ENCODE results near the gene UBE4A.

Gene UBE4A

GRCh38 chr11:118437208-118438125 is 78.1 kb downstream of the UBE4A start:
- no peaks in the 10 kb centered on the region for H3K27me3 ChIP-seq (ENCODE audit: insufficient read depth, low read length)
- H3K4me1 ChIP-seq (ENCODE audit: control insufficient read depth, insufficient read depth, low read length, unreplicated experiment): peaks cover 33% of the 10 kb centered on the region
- H2AFZ ChIP-seq (ENCODE audit: low read length, unreplicated experiment): peak overlapping the region; percentile 2
- H3K79me2 ChIP-seq (ENCODE audit: control insufficient read depth, insufficient read depth, low read length, unreplicated experiment): peaks cover 60% of the 10 kb centered on the region
- peaks cover 8% of the 10 kb centered on the region; the same call in 1 of the 2 replicates for H3K36me3 ChIP-seq (ENCODE audit: insufficient read depth, low read length)
- peak overlapping the region; percentile 92 for H3K4me3 ChIP-seq (ENCODE audit: low read depth, low read length)
- peak overlapping the region; percentile 60 for H3K27ac ChIP-seq (ENCODE audit: low read depth, low read length)

- H2AFZ ChIP-seq (ENCODE audit: low read length, unreplicated experiment): peak overlapping the region; percentile 2
- peak overlapping the region; percentile 60 for H3K27ac ChIP-seq (ENCODE audit: low read depth, low read length)
- H3K4me3 ChIP-seq (ENCODE audit: low read depth, low read length): peak overlapping the region; percentile 92
- peaks cover 8% of the 10 kb centered on the region; the same call in 1 of the 2 replicates for H3K36me3 ChIP-seq (ENCODE audit: insufficient read depth, low read length)
- H3K27me3 ChIP-seq (ENCODE audit: insufficient read depth, low read length): no peaks in the 10 kb centered on the region
- peaks cover 70% of the 10 kb centered on the region for H3K79me2 ChIP-seq (ENCODE audit: control insufficient read depth, insufficient read depth, low read length, unreplicated experiment)
- peaks cover 33% of the 10 kb centered on the region for H3K4me1 ChIP-seq (ENCODE audit: control insufficient read depth, insufficient read depth, low read length, unreplicated experiment)
Observed at GRCh38 chr11:118438314-118438931, 79.0 kb downstream of the UBE4A start.

GRCh38 chr11:118439646-118440045 is 80.2 kb downstream of the UBE4A start:
- H3K4me3 ChIP-seq (ENCODE audit: low read depth, low read length): 0 out of 2 replicates have a peak overlapping the region, but pooled peaks have one; percentile 5
- H3K27me3 ChIP-seq (ENCODE audit: insufficient read depth, low read length): no peaks in the 10 kb centered on the region
- H3K27ac ChIP-seq (ENCODE audit: low read depth, low read length): no peak overlapping the region
- no peak overlapping the region for H2AFZ ChIP-seq (ENCODE audit: low read length, unreplicated experiment)
- peaks cover 8% of the 10 kb centered on the region; the same call in 1 of the 2 replicates for H3K36me3 ChIP-seq (ENCODE audit: insufficient read depth, low read length)
- peaks cover 82% of the 10 kb centered on the region for H3K79me2 ChIP-seq (ENCODE audit: control insufficient read depth, insufficient read depth, low read length, unreplicated experiment)
- H3K4me1 ChIP-seq (ENCODE audit: control insufficient read depth, insufficient read depth, low read length, unreplicated experiment): peaks cover 33% of the 10 kb centered on the region

- Histone ChIP-seq H3K36me3 (ENCODE audit: insufficient read depth, low read length) (peaks cover 9% of the 10 kb centered on the region; the same call in 1 of the 2 replicates), H3K4me1 (ENCODE audit: control insufficient read depth, insufficient read depth, low read length, unreplicated experiment) (peaks cover 33% of the 10 kb centered on the region), H2AFZ (ENCODE audit: low read length, unreplicated experiment) (no peak overlapping the region), H3K27ac (ENCODE audit: low read depth, low read length) (no peak overlapping the region), H3K4me3 (ENCODE audit: low read depth, low read length) (no peak overlapping the region), H3K79me2 (ENCODE audit: control insufficient read depth, insufficient read depth, low read length, unreplicated experiment) (peaks cover 97% of the 10 kb centered on the region), H3K27me3 (ENCODE audit: insufficient read depth, low read length) (no peaks in the 10 kb centered on the region)
Observed at GRCh38 chr11:118441770-118442275, 82.4 kb downstream of the UBE4A start.

GRCh38 chr11:118442301-118442700 is 82.9 kb downstream of the UBE4A start:
- Histone ChIP-seq H3K79me2 (ENCODE audit: control insufficient read depth, insufficient read depth, low read length, unreplicated experiment) (peaks cover 96% of the 10 kb centered on the region), H3K27ac (ENCODE audit: low read depth, low read length) (no peak overlapping the region), H3K36me3 (ENCODE audit: insufficient read depth, low read length) (peaks cover 14% of the 10 kb centered on the region; the same call in 1 of the 2 replicates), H3K4me3 (ENCODE audit: low read depth, low read length) (no peak overlapping the region), H3K4me1 (ENCODE audit: control insufficient read depth, insufficient read depth, low read length, unreplicated experiment) (peaks cover 34% of the 10 kb centered on the region), H2AFZ (ENCODE audit: low read length, unreplicated experiment) (no peak overlapping the region), H3K27me3 (ENCODE audit: insufficient read depth, low read length) (no peaks in the 10 kb centered on the region)

- Histone ChIP-seq H3K79me2 (ENCODE audit: control insufficient read depth, insufficient read depth, low read length, unreplicated experiment) (peaks cover 94% of the 10 kb centered on the region), H3K4me1 (ENCODE audit: control insufficient read depth, insufficient read depth, low read length, unreplicated experiment) (peaks cover 41% of the 10 kb centered on the region)
Observed at GRCh38 chr11:118442908-118443589, 83.6 kb downstream of the UBE4A start.

GRCh38 chr11:118443590-118444218 is 84.3 kb downstream of the UBE4A start:
- no peaks in the 10 kb centered on the region for H3K27me3 ChIP-seq (ENCODE audit: insufficient read depth, low read length)
- no peak overlapping the region for H2AFZ ChIP-seq (ENCODE audit: low read length, unreplicated experiment)
- H3K79me2 ChIP-seq (ENCODE audit: control insufficient read depth, insufficient read depth, low read length, unreplicated experiment): peaks cover 88% of the 10 kb centered on the region
- H3K36me3 ChIP-seq (ENCODE audit: insufficient read depth, low read length): peaks cover 14% of the 10 kb centered on the region; the same call in 1 of the 2 replicates
- H3K27ac ChIP-seq (ENCODE audit: low read depth, low read length): no peak overlapping the region
- H3K4me3 ChIP-seq (ENCODE audit: low read depth, low read length): no peak overlapping the region
- H3K4me1 ChIP-seq (ENCODE audit: control insufficient read depth, insufficient read depth, low read length, unreplicated experiment): peaks cover 48% of the 10 kb centered on the region

More at GRCh38 chr11:118442908-118443589, 83.6 kb downstream of the UBE4A start:
- H3K27me3 ChIP-seq (ENCODE audit: insufficient read depth, low read length): no peaks in the 10 kb centered on the region
- no peak overlapping the region for H2AFZ ChIP-seq (ENCODE audit: low read length, unreplicated experiment)
- no peak overlapping the region for H3K4me3 ChIP-seq (ENCODE audit: low read depth, low read length)
- H3K36me3 ChIP-seq (ENCODE audit: insufficient read depth, low read length): peaks cover 14% of the 10 kb centered on the region; the same call in 1 of the 2 replicates
- H3K27ac ChIP-seq (ENCODE audit: low read depth, low read length): no peak overlapping the region

GRCh38 chr11:118447423-118447822 is 88.0 kb downstream of the UBE4A start:
- H3K79me2 ChIP-seq (ENCODE audit: control insufficient read depth, insufficient read depth, low read length, unreplicated experiment): peaks cover 79% of the 10 kb centered on the region

GRCh38 chr11:118448294-118448693 is 88.9 kb downstream of the UBE4A start:
- Histone ChIP-seq H3K36me3 (ENCODE audit: insufficient read depth, low read length) (0 out of 2 replicates have a peak, but pooled peaks cover 6% of the 10 kb centered on the region), H3K4me1 (ENCODE audit: control insufficient read depth, insufficient read depth, low read length, unreplicated experiment) (peaks cover 18% of the 10 kb centered on the region), H2AFZ (ENCODE audit: low read length, unreplicated experiment) (no peak overlapping the region), H3K79me2 (ENCODE audit: control insufficient read depth, insufficient read depth, low read length, unreplicated experiment) (peaks cover 75% of the 10 kb centered on the region), H3K27me3 (ENCODE audit: insufficient read depth, low read length) (no peaks in the 10 kb centered on the region), H3K27ac (ENCODE audit: low read depth, low read length) (peak overlapping the region; percentile 57), H3K4me3 (ENCODE audit: low read depth, low read length) (no peak overlapping the region)

More at GRCh38 chr11:118447423-118447822, 88.0 kb downstream of the UBE4A start:
- Histone ChIP-seq H3K27me3 (ENCODE audit: insufficient read depth, low read length) (no peaks in the 10 kb centered on the region), H3K4me3 (ENCODE audit: low read depth, low read length) (no peak overlapping the region), H3K27ac (ENCODE audit: low read depth, low read length) (0 out of 2 replicates have a peak overlapping the region, but pooled peaks have one; percentile 57), H3K36me3 (ENCODE audit: insufficient read depth, low read length) (0 out of 2 replicates have a peak, but pooled peaks cover 6% of the 10 kb centered on the region), H2AFZ (ENCODE audit: low read length, unreplicated experiment) (no peak overlapping the region), H3K4me1 (ENCODE audit: control insufficient read depth, insufficient read depth, low read length, unreplicated experiment) (peaks cover 18% of the 10 kb centered on the region)

Measured in ACC112 (cell line).